Keratinocyte (primary cell): ENCODE results near the gene GPC1.

Experiments
- EZH2 ChIP-seq: IDR thresholded peaks from one replicate; pipeline ENCODE4 v1.6.1; 2012; ENCODE audit warnings: inconsistent platforms, mild to moderate bottlenecking, low read length, moderate library complexity
- TF ChIP-seq, protein P1 (sequence below), 3 experiments: IDR thresholded peaks in 1 of 3; conservative IDR thresholded peaks in 1 of 3; optimal IDR thresholded peaks in 1 of 3; 2 replicates in 2 of 3; 3 replicates in 1 of 3; pipeline versions ENCODE3 to v1.5.1; 2011; ENCODE audit warnings: low read length in 3 of 3, mild to moderate bottlenecking in 3 of 3, moderate library complexity in 2 of 3, control low read depth in 1 of 3, inconsistent platforms in 1 of 3; ENCODE audit not compliant: insufficient read depth in 2 of 3; ENCODE audit errors: extremely low read depth in 1 of 3

DNA sequence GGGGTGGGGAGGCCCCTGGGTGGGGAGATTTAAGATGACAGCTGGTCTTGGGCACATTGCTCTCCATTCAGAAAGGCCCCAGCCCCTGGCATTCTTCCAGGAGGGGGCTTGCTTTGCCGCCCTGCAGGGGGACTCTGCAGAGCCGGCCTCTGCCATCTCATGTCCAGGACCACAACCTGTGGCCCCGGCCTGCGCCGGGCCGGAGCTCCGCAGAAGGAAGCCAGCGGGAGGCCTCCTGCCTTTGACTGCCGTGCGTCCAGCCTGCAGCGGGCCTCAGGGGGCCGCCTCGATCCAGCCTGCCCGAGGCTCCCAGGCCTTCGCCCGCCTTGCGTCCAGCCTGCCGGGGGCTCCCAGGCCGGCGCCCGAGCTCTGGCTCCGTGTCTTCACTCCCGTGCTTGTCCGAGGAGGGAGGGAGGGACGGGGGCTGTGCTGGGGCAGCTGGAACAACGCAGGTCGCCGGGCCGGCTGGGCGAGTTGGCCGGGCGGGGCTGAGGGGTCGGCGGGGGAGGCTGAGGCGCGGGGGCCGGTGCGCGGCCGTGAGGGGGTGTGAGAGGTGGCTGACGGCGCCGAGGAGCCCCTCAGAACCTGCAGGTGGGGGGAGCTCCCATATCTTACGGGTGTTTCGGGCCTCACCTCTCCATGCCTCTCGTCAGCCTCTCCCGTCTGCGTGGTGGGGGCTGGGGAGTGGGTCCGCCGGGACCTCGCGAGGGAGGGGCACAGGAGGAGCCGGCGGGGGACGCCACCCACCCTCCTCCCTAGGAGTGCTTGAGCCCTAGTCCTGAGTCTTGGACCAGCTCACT is 20.4 kb downstream of the GPC1 start:
- TF ChIP-seq, protein P1, sequence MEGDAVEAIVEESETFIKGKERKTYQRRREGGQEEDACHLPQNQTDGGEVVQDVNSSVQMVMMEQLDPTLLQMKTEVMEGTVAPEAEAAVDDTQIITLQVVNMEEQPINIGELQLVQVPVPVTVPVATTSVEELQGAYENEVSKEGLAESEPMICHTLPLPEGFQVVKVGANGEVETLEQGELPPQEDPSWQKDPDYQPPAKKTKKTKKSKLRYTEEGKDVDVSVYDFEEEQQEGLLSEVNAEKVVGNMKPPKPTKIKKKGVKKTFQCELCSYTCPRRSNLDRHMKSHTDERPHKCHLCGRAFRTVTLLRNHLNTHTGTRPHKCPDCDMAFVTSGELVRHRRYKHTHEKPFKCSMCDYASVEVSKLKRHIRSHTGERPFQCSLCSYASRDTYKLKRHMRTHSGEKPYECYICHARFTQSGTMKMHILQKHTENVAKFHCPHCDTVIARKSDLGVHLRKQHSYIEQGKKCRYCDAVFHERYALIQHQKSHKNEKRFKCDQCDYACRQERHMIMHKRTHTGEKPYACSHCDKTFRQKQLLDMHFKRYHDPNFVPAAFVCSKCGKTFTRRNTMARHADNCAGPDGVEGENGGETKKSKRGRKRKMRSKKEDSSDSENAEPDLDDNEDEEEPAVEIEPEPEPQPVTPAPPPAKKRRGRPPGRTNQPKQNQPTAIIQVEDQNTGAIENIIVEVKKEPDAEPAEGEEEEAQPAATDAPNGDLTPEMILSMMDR (optimal IDR thresholded peaks at IDR 0.05 in 1 of 3, IDR thresholded peaks at IDR 0.05 in 1 of 3, conservative IDR thresholded peaks at IDR 0.05 in 1 of 3; ENCODE audit: extremely low read depth in 1 of 3, insufficient read depth in 2 of 3, low read length in 3 of 3), result no peak
- TF ChIP-seq EZH2, result no peak
